Fibroblast of lung (primary cell): Measurements from ENCODE around the gene MMRN2.

Experiments
- CTCF ChIP-seq, 2 donors: IDR thresholded peaks in 1 of 2; conservative IDR thresholded peaks in 1 of 2; 1 replicate in 1 of 2; 2 replicates in 1 of 2; pipeline ENCODE4 v1.5.1; 2011 to 2012; ENCODE audit warnings: low read length in 2 of 2, control low read depth in 1 of 2, inconsistent platforms in 1 of 2, low read depth in 1 of 2, mild to moderate bottlenecking in 1 of 2
- EZH2 ChIP-seq: IDR thresholded peaks from 2 replicates; pipeline ENCODE4 v1.5.1; 2012; ENCODE audit warnings: low read length, control low read depth, mild to moderate bottlenecking; ENCODE audit errors: missing control alignments

- TF ChIP-seq CTCF (conservative IDR thresholded peaks at IDR 0.05 in 1 of 2, IDR thresholded peaks at IDR 0.05 in 1 of 2; ENCODE audit: low read depth in 1 of 2, low read length in 2 of 2) (no peak), EZH2 (no peak)
Observed at GRCh38 chr10:86914734-86915133, 42.7 kb downstream of the MMRN2 start.
